ENCODE data around the gene CLIC1. TPM values are rescaled to one million over a fixed set of nuclear protein-coding genes. Genes with fewer than 3 reads are reported as not detected.
A peak's percentile ranks its signal among the peaks of the same experiment; 100 is the strongest.

Gene CLIC1
- total RNA-seq, 1 experiment from 2014 or later, result 431 TPM

- TF ChIP-seq EZH2 (IDR thresholded peaks at IDR 0.05; ENCODE audit: borderline replicate concordance, low read depth, low read length, poor library complexity, severe bottlenecking), result no peak
- TF ChIP-seq, protein P1, sequence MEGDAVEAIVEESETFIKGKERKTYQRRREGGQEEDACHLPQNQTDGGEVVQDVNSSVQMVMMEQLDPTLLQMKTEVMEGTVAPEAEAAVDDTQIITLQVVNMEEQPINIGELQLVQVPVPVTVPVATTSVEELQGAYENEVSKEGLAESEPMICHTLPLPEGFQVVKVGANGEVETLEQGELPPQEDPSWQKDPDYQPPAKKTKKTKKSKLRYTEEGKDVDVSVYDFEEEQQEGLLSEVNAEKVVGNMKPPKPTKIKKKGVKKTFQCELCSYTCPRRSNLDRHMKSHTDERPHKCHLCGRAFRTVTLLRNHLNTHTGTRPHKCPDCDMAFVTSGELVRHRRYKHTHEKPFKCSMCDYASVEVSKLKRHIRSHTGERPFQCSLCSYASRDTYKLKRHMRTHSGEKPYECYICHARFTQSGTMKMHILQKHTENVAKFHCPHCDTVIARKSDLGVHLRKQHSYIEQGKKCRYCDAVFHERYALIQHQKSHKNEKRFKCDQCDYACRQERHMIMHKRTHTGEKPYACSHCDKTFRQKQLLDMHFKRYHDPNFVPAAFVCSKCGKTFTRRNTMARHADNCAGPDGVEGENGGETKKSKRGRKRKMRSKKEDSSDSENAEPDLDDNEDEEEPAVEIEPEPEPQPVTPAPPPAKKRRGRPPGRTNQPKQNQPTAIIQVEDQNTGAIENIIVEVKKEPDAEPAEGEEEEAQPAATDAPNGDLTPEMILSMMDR (conservative IDR thresholded peaks at IDR 0.05; ENCODE audit: low read depth, low read length), result no peak
- Histone ChIP-seq H3K9me3 (ENCODE audit: low read depth, low read length, poor library complexity, severe bottlenecking) (no peaks in the 10 kb centered on the region), H3K4me1 (ENCODE audit: insufficient read depth, low read length, poor library complexity, severe bottlenecking) (peaks cover 7% of the 10 kb centered on the region), H3K27ac (ENCODE audit: low read depth, low read length, poor library complexity, severe bottlenecking) (peak overlapping the region; percentile 97), H3K4me3 (ENCODE audit: low read depth, low read length, poor library complexity, severe bottlenecking) (peak overlapping the region; percentile 71), H3K27me3 (replicated peaks; ENCODE audit: insufficient read depth, low read depth, low read length, poor library complexity) (no peaks in the 10 kb centered on the region), H3K36me3 (ENCODE audit: insufficient read depth, low read length, poor library complexity, severe bottlenecking) (no peaks in the 10 kb centered on the region)
- POLR2A ChIA-PET (ENCODE audit: low non-redundant PET), result interaction anchor here (0.9 kb wide), 1 partner anchor 1092 kb away, joined by 3 read pairs; no protein-coding TSS in a partner anchor
- intact Hi-C loops (cut with micrococcal nuclease; ENCODE audit: unreplicated experiment), result no loop called here
- BruUV-seq (replicated peaks), result no TSS peak
- CTCF ChIA-PET, result no interaction called here
- no peak for DNase-seq (ENCODE audit: low spot score)
Observed at GRCh38 chr6:31702405-31702818, 33.9 kb downstream of the CLIC1 start.

- peak overlapping the region; percentile 97 for H3K27ac ChIP-seq (ENCODE audit: low read depth, low read length, poor library complexity, severe bottlenecking)
- intact Hi-C loops (cut with micrococcal nuclease; ENCODE audit: unreplicated experiment), result no loop called here
- DNase-seq (ENCODE audit: low spot score), result no peak
Observed at GRCh38 chr6:31701666-31702404, 34.5 kb downstream of the CLIC1 start.

DNA sequence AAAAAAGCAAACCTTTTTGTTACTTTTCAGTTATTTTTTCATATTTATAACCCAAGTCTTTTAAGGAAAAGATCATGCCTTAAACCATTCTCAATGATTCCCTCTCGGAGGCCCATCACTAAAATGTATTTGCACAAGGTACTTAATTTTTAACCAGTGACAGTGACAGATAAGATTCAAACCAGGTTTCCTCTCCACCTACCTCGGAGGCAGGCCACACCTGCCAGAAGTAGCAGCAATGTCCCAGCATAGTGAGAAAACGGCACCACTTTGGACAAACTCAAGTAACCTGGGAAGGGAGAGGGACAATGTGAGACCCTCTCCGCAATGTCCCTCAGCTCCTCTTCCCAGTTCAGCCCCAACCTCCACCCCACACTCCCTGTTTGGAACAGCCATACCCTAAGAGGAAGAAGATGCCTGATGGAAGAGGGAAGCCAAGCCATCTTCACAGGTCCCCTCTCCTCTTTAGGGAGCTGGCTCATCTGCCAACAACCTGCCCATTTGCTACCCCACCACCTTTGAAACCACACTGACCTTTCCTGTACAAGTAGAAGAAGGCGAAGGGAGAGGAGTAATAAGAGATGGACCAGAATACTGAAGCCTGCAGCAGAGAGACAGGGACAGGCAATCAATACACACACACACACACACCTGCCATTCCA is 35.5 kb downstream of the CLIC1 start:
- no peak for DNase-seq (ENCODE audit: low spot score)
- intact Hi-C loops (cut with micrococcal nuclease; ENCODE audit: unreplicated experiment), result no loop called here
- Histone ChIP-seq H3K27me3 (replicated peaks; ENCODE audit: insufficient read depth, low read depth, low read length, poor library complexity) (no peaks in the 10 kb centered on the region), H3K4me1 (ENCODE audit: insufficient read depth, low read length, poor library complexity, severe bottlenecking) (peaks cover 7% of the 10 kb centered on the region), H3K4me3 (ENCODE audit: low read depth, low read length, poor library complexity, severe bottlenecking) (no peak overlapping the region), H3K9me3 (ENCODE audit: low read depth, low read length, poor library complexity, severe bottlenecking) (no peaks in the 10 kb centered on the region), H3K36me3 (ENCODE audit: insufficient read depth, low read length, poor library complexity, severe bottlenecking) (peaks cover 10% of the 10 kb centered on the region), H3K27ac (ENCODE audit: low read depth, low read length, poor library complexity, severe bottlenecking) (no peak overlapping the region)
- TF ChIP-seq, protein P1 (conservative IDR thresholded peaks at IDR 0.05; ENCODE audit: low read depth, low read length), result no peak
- TF ChIP-seq EZH2 (IDR thresholded peaks at IDR 0.05; ENCODE audit: borderline replicate concordance, low read depth, low read length, poor library complexity, severe bottlenecking), result no peak
- CTCF ChIA-PET, result no interaction called here
- POLR2A ChIA-PET (ENCODE audit: low non-redundant PET), result no interaction called here
- BruUV-seq (replicated peaks), result no TSS peak

More at GRCh38 chr6:31701666-31702404, 34.5 kb downstream of the CLIC1 start:
- H3K36me3 ChIP-seq (ENCODE audit: insufficient read depth, low read length, poor library complexity, severe bottlenecking), result peaks cover 4% of the 10 kb centered on the region
- no peaks in the 10 kb centered on the region for H3K27me3 ChIP-seq (replicated peaks; ENCODE audit: insufficient read depth, low read depth, low read length, poor library complexity)
- peaks cover 7% of the 10 kb centered on the region for H3K4me1 ChIP-seq (ENCODE audit: insufficient read depth, low read length, poor library complexity, severe bottlenecking)
- TF ChIP-seq, protein P1 (conservative IDR thresholded peaks at IDR 0.05; ENCODE audit: low read depth, low read length), result no peak
- TF ChIP-seq EZH2 (IDR thresholded peaks at IDR 0.05; ENCODE audit: borderline replicate concordance, low read depth, low read length, poor library complexity, severe bottlenecking), result no peak
- H3K4me3 ChIP-seq (ENCODE audit: low read depth, low read length, poor library complexity, severe bottlenecking), result peak overlapping the region; percentile 71
- ChIA-PET POLR2A (ENCODE audit: low non-redundant PET) (interaction anchor here (0.9 kb wide), 1 partner anchor 1093 kb away, joined by 3 read pairs; no protein-coding TSS in a partner anchor), CTCF (no interaction called here)
- H3K9me3 ChIP-seq (ENCODE audit: low read depth, low read length, poor library complexity, severe bottlenecking), result no peaks in the 10 kb centered on the region
- BruUV-seq (replicated peaks), result TSS peak; percentile 57

Data from A673 (cell line).